Measurements from ENCODE around the gene HOXC6. TPM values are rescaled to one million over a fixed set of nuclear protein-coding genes. Genes with fewer than 3 reads are reported as not detected.

The HOXC6 gene
- total and polyA plus RNA-seq, 9 of the 15 experiments (the other 6 are each of a cell fraction or from before 2014, with no cell fraction given): 0.06 to 4.0 (median 1.4) TPM

DNA sequence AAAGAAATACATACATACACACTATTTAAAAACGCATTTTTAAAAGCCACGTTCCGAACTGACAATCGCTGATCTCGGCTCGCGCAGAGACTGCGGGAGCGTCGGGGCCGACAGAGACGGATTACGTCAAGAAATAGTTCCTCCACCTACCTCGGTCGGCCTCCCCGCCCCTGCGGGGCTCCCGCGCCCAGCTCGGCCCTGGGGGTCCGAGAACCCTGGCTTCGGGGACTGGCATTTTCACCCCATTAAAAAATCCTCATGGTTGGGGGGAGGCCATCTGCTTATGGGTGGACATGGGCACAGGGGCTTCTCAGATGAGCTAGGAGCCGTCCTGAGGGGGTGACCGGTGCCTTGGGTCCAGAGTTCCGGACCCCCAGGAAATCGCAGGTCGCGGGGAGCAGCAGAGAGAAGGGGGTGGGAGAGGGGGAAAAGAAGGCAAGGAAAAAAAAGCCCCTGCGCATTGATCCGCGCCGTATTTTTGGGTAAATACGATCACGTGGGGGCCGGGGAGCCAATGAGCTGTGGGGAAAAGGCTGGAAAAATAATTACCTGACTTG is 28.6 kb upstream of the HOXC6 start (continued):
- no peak for TF ChIP-seq CBX2 (IDR thresholded peaks at IDR 0.05; ENCODE audit: insufficient read depth, low read length, poor library complexity, severe bottlenecking)
- peak; percentile 86 for TF ChIP-seq TOE1 (IDR thresholded peaks at IDR 0.05; ENCODE audit: borderline replicate concordance)
- TF ChIP-seq TOE1 (CRISPR knock-in tag; IDR thresholded peaks at IDR 0.05; ENCODE audit: borderline replicate concordance, low read depth): no peak
- TF ChIP-seq ZKSCAN3 (CRISPR knock-in tag; IDR thresholded peaks at IDR 0.05): no peak
- TF ChIP-seq, protein P1, sequence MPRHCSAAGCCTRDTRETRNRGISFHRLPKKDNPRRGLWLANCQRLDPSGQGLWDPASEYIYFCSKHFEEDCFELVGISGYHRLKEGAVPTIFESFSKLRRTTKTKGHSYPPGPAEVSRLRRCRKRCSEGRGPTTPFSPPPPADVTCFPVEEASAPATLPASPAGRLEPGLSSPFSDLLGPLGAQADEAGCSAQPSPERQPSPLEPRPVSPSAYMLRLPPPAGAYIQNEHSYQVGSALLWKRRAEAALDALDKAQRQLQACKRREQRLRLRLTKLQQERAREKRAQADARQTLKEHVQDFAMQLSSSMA (CRISPR knock-in tag; IDR thresholded peaks at IDR 0.05): no peak
- TF ChIP-seq SRSF9 (IDR thresholded peaks at IDR 0.05; ENCODE audit: borderline replicate concordance, low read depth, low read length): no peak
- TF ChIP-seq NR1H2 (CRISPR knock-in tag; IDR thresholded peaks at IDR 0.05): no peak
- no peak for TF ChIP-seq ZNF589 (CRISPR knock-in tag; IDR thresholded peaks at IDR 0.05; ENCODE audit: low read depth)
- TF ChIP-seq, protein P2, sequence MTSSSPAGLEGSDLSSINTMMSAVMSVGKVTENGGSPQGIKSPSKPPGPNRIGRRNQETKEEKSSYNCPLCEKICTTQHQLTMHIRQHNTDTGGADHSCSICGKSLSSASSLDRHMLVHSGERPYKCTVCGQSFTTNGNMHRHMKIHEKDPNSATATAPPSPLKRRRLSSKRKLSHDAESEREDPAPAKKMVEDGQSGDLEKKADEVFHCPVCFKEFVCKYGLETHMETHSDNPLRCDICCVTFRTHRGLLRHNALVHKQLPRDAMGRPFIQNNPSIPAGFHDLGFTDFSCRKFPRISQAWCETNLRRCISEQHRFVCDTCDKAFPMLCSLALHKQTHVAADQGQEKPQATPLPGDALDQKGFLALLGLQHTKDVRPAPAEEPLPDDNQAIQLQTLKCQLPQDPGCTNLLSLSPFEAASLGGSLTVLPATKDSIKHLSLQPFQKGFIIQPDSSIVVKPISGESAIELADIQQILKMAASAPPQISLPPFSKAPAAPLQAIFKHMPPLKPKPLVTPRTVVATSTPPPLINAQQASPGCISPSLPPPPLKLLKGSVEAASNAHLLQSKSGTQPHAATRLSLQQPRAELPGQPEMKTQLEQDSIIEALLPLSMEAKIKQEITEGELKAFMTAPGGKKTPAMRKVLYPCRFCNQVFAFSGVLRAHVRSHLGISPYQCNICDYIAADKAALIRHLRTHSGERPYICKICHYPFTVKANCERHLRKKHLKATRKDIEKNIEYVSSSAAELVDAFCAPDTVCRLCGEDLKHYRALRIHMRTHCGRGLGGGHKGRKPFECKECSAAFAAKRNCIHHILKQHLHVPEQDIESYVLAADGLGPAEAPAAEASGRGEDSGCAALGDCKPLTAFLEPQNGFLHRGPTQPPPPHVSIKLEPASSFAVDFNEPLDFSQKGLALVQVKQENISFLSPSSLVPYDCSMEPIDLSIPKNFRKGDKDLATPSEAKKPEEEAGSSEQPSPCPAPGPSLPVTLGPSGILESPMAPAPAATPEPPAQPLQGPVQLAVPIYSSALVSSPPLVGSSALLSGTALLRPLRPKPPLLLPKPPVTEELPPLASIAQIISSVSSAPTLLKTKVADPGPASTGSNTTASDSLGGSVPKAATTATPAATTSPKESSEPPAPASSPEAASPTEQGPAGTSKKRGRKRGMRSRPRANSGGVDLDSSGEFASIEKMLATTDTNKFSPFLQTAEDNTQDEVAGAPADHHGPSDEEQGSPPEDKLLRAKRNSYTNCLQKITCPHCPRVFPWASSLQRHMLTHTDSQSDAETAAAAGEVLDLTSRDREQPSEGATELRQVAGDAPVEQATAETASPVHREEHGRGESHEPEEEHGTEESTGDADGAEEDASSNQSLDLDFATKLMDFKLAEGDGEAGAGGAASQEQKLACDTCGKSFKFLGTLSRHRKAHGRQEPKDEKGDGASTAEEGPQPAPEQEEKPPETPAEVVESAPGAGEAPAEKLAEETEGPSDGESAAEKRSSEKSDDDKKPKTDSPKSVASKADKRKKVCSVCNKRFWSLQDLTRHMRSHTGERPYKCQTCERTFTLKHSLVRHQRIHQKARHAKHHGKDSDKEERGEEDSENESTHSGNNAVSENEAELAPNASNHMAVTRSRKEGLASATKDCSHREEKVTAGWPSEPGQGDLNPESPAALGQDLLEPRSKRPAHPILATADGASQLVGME (CRISPR knock-in tag; IDR thresholded peaks at IDR 0.05): no peak
- peak; percentile 43; the same call in 1 of the 2 replicates for TF ChIP-seq BRD4 (IDR thresholded peaks at IDR 0.05)
- no peak for TF ChIP-seq HIVEP1 (CRISPR knock-in tag; IDR thresholded peaks at IDR 0.05)
- no peak for TF ChIP-seq ASH1L (IDR thresholded peaks at IDR 0.05; ENCODE audit: borderline replicate concordance, low read depth, partially characterized antibody)
- TF ChIP-seq, protein P3, sequence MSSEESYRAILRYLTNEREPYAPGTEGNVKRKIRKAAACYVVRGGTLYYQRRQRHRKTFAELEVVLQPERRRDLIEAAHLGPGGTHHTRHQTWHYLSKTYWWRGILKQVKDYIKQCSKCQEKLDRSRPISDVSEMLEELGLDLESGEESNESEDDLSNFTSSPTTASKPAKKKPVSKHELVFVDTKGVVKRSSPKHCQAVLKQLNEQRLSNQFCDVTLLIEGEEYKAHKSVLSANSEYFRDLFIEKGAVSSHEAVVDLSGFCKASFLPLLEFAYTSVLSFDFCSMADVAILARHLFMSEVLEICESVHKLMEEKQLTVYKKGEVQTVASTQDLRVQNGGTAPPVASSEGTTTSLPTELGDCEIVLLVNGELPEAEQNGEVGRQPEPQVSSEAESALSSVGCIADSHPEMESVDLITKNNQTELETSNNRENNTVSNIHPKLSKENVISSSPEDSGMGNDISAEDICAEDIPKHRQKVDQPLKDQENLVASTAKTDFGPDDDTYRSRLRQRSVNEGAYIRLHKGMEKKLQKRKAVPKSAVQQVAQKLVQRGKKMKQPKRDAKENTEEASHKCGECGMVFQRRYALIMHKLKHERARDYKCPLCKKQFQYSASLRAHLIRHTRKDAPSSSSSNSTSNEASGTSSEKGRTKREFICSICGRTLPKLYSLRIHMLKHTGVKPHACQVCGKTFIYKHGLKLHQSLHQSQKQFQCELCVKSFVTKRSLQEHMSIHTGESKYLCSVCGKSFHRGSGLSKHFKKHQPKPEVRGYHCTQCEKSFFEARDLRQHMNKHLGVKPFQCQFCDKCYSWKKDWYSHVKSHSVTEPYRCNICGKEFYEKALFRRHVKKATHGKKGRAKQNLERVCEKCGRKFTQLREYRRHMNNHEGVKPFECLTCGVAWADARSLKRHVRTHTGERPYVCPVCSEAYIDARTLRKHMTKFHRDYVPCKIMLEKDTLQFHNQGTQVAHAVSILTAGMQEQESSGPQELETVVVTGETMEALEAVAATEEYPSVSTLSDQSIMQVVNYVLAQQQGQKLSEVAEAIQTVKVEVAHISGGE (CRISPR knock-in tag; IDR thresholded peaks at IDR 0.05): no peak
- no peak for TF ChIP-seq CCAR2 (IDR thresholded peaks at IDR 0.05; ENCODE audit: low read depth, low read length)
- TF ChIP-seq, protein P4, sequence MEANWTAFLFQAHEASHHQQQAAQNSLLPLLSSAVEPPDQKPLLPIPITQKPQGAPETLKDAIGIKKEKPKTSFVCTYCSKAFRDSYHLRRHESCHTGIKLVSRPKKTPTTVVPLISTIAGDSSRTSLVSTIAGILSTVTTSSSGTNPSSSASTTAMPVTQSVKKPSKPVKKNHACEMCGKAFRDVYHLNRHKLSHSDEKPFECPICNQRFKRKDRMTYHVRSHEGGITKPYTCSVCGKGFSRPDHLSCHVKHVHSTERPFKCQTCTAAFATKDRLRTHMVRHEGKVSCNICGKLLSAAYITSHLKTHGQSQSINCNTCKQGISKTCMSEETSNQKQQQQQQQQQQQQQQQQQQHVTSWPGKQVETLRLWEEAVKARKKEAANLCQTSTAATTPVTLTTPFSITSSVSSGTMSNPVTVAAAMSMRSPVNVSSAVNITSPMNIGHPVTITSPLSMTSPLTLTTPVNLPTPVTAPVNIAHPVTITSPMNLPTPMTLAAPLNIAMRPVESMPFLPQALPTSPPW (CRISPR knock-in tag; IDR thresholded peaks at IDR 0.05): peak; percentile 62
- TF ChIP-seq TEAD2 (tag; IDR thresholded peaks at IDR 0.05): no peak
